Muscle of back (tissue), 11 donors: ENCODE results near the gene AZU1. TPM values are rescaled to one million over a fixed set of nuclear protein-coding genes. Genes with fewer than 3 reads are reported as not detected.
A peak's percentile ranks its signal among the peaks of the same experiment; 100 is the strongest.
"Not testable (repeated sequence)": the region's sequence is repeated elsewhere in the genome, so short reads cannot be mapped to it uniquely, and the experiment has no call there.

Experiments used
- DNase-seq, 3 donors: peaks; one replicate each; pipeline versions ENCODE4 v3.0.0 to v3.0.0-alpha.2; 2013
- polyA plus RNA-seq, 10 donors: library from polyadenylated mRNA; unstranded; fragments of 120-200 nt; gene quantifications; one replicate each; pipeline ENCODE4 v1.2.1, GENCODE V29; 2013; ENCODE audit not compliant: insufficient read length in 10 of 10

Gene AZU1
- polyA plus RNA-seq, 10 donors: 0.35 to 3.0 (median 1.2) TPM

DNA sequence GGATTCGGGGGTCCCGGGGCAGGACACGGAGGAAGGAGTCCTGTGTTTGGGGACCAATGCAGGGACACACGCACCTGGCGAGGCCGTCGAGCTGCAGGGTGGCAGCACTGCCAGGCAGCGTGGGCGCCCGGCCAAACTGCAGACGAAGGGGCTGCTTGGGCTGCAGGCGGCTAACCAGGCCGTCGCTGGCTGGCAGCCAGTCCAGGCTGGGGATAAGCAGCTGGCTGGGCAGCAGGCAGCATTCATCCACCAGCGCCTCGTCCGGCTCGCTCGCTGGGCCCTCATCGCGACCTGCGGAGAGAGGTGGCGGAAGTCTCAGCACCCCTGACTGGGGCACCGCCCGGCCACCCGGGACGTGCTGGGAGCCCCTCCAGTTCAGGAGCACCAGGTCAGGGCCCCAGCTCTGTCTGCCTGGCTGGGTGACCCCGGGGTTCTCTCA, 43.3 kb downstream of the AZU1 start:
- DNase-seq: peak; percentile 51 to 70 (median 62)

DNA sequence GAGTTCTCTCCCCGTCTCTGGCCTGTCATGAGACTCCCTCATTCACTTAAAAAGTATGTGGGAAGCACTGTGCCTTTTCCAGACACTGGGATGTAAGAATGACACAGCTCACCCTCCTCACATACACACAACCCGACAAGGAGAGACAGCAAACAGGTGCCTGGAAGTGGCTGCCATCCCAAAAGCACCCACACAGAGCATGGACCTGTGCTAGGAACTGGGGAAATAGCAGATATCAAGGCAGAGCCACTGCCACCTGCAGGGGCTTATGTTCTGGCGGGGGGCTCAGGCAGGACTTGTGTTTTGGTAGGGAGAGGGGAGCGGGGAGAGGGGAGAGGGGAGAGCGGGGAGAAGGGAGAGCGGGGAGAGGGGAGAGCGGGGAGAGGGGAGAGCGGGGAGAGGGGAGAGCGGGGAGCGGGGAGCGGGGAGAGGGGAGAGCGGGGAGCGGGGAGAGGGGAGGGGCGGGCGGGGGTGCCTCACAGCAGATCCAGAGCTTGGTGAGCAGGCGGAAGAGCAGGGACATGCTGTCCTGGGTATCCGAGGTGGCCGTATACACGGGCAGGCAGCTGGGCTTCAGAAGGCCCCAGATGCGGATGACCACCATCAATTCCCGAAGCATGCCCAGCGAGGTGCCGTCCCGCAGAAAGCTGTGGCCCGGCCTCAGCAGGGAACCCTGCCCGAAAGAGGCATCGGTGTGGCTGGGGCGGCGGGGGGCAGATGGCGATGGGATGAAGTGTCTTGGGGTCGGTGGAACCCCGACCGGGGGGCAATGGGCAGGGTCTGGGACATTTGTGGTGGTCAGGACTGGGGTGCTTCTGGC, 44.0 kb downstream of the AZU1 start:
- peak in 1 of 3 donors; percentile 56 for DNase-seq

DNA sequence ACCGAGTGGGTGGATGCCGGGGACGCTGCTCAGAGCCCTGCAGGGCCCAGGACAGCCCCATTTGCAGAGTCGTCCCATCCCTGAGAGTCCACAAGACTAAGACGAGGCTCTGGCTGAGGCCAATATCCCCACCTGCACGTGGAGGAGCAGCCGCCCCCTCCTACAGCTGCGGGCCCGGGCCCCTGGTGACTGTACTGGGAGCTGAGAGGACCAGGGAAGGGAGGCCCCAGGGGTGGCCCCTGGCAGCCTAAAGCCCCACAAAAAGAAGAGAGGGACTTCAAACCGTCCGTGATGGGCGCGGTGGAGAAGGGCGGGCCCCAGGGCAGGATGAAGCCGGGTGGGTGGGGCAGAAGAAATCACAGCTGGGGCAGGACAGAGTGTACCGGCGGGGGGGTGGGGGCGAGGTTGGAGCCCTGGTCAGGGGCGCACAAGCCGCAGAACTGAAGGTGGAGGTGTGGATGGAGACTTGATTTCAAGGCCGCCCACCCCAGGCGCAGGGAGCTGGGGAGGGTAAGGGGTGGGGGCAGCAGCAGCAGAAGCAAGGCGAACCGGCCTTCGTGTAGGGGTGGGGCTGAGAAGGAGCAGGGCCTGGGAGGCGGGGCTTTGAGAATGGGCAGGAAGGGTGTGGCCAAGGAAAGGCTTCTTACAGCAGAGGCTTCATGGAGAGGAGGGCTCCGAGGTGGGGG, 44.8 kb downstream of the AZU1 start:
- peak in 1 of 3 donors; percentile 69 for DNase-seq

DNA sequence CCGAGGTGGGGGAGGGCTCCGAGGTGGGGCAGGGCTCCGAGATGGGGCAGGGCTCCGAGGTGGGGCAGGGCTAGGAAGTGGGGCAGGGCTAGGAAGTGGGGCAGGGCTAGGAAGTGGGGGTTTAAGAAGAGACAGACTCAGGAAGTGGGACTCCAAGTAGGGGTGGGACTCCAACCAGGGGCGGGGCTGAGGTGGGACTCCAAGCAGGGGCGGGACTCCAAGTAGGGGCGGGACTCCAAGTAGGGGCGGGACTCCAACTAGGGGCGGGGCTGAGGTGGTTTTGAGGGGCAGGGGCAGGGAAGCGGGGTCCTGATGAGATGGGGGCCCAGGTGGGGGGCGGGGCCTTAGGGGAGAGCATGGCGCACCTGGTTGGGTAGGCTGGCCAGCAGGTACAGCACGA, 45.4 kb downstream of the AZU1 start:
- DNase-seq: no peak

DNA sequence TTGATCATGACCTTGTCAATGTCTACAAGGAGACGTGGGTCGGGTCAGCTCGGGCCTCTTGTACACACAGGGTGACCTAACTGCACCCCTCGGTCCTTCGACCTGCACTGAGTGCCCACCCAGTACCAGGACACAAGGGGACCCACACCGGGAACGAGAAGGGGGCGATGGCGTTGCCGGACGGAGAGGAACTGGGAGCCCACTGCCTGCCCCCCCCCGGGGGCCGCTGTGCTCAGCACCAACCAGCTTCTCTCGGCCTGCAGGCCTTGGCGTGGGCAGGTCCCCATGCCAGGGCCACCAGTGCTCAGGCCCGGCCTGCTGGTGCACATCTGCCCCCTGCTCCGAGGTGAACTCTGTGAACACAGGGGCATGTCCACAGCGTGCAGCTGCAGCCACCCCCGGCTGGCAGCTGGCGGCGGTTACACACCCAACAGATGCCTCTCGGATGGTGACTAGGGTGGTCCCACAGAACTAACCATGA, 46.0 kb downstream of the AZU1 start:
- peak in 1 of 3 donors; percentile 53 for DNase-seq

DNA sequence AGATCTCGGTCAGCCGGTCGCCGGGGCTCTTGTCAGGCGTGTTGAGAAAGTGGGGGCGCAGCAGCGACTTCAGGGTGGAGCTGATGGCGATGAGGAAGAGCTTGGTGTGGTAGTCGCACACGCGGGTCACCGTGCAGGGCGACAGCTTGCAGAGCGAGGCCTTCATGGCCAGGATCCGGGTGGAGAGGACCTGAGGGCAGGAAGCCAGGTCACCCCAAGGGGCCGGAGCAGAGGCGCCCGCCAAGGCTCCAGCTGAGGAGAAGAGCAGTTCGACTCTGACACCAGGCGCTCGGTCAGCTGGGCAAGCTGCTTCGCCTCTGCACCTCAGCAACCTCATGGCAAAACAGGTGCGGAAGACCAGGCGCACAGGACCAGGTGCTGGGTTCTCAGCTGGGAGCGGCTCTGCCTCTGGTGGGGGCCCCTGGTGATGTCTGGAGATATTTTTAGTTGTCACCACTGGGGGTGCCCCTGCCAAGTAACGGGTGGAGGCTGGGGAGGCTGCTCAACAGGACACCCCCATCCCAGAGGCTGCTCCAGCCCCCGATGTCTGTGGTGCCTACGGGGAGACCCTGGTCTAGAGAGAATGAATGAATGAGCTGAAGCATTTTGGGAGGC, 47.7 kb downstream of the AZU1 start:
- DNase-seq: no peak

DNA sequence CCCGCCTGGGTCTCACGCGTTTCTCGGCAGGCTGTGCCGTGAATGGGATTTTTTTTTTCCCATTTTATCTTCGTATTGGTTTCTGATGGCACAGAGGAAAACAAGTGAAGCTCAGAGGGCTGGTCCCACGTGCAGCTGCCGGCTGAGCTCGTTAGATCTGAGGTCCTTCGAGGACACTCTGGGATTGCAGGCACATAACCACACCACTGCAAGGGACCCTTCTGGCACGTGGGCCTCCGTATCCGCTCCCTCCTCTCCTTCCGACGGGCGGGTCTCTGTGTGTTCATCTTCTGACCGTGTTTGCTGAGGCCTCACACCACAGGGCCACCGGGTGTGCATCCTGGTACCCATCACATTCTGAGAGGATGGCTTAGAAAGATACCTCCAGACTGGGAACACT, 48.5 kb downstream of the AZU1 start:
- DNase-seq: no peak

DNA sequence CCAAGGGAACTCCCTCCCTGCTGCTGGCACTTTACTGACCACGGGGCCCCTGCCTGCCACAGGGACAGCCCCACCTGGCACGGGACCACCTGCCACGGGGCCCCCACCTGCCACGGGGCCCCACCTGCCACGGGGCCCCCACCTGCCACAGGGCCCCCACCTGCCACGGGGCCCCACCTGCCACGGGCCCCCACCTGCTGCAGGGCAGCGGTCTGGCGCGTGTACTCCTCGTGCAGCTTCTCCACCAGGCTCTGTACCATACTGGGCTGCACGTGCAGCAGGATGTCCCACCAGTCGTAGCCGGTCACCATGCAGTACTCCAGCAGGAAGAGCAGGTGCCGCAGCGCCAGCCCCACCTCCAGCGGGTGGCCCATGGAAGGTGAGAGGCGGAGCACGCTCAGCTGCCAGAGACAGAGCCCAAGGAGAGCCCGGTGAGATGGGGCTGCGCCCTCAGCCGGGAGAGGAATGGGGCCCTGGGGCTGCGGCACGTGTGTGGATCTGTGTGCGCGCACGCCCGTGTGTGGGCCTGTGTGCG, 49.2 kb downstream of the AZU1 start:
- DNase-seq: no peak

DNA sequence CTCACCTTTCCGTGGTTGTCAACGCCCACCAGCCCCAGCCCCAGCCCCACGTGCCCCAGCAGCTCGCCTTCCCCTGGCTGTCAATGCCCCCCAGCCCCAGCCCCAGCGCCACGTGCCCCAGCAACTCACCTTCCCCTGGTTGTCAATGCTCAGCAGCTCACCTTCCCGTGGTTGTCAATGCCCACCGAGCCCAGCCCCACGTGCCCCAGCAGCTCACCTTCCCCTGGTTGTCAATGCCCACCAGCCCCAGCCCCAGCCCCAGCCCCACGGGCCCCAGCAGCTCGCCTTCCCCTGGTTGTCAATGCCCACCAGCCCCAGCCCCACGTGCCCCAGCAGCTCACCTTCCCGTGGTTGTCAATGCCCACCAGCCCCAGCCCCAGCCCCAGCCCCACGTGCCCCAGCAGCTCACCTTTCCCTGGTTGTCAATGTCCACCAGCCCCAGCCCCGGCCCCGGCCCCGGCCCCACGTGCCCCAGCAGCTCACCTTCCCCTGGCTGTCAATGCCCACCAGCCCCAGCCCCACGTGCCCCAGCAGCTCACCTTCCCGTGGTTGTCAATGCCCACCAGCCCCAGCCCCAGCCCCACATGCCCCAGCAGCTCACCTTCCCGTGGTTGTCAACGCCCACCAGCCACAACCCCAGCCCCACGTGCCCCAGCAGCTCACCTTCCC, 50.5 kb downstream of the AZU1 start:
- DNase-seq: not testable (repeated sequence)

DNA sequence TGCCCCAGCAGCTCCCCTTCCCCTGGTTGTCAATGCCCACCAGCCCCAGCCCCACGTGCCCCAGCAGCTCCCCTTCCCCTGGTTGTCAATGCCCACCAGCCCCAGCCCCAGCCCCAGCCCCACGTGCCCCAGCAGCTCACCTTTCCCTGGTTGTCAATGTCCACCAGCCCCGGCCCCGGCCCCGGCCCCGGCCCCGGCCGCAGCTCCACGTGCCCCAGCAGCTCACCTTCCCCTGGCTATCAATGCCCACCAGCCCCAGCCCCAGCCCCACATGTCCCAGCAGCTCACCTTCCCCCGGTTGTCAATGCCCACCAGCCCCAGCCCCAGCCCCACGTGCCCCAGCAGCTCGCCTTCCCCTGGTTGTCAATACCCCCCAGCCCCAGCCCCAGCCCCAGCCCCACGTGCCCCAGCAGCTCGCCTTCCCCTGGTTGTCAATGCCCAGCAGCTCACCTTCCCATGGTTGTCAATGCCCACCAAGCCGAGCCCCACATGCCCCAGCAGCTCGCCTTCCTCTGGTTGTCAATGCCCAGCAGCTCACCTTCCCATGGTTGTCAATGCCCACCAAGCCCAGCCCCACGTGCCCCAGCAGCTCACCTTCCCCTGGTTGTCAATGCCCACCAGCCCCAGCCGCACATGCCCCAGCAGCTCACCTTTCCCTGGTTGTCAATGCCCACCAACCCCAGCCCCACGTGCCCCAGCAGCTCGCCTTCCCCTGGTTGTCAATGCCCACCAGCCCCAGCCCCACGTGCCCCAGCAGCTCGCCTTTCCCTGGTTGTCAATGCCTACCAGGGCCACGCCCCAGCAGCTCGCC, 51.3 kb downstream of the AZU1 start:
- DNase-seq: not testable (repeated sequence)

DNA sequence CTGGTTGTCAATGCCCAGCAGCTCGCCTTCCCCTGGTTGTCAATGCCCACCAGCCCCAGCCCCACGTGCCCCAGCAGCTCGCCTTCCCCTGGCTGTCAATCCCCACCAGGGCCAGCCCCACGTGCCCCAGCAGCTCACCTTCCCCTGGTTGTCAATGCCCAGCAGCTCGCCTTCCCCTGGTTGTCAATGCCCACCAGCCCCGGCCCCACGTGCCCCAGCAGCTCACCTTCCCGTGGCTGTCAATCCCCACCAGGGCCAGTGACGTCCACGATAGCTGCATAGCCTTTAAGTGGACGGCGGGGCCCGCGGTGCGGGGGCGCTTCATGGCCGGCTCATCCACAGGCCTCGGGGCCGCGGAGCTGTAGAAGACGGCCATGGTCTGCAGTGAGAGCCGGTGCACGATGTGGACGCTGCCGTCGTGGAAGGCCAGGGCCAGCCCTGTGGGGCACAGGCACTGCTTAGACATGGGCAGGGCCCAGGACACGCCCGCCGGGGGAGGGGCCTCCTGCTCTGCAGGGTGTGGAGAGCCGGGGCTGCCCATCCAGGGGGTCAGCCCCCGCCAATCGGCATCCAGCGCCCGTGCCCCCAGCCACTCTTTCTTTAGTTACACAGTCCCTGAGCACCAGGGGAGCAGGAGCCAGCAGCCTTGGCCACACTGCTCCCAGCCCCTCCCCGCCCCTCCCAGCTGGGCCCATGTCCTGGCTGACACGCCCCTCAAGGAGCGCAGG, 52.2 kb downstream of the AZU1 start:
- no peak for DNase-seq

Other genes starting within 250 kb of the AZU1 start
- gene HCN2, start 238.0 kb upstream of the AZU1 start, polyA plus RNA-seq: under 1 TPM; 0.13 to 0.51 (median 0.23) TPM
- 10 to 100 TPM; 27.3 to 38.4 (median 31.1) TPM for gene POLRMT, start 194.3 kb upstream of the AZU1 start, polyA plus RNA-seq
- under 1 TPM in 3 of 10 donors, not detected in 7; 0.10 to 0.30 (median 0.11) TPM for gene FGF22, start 188.0 kb upstream of the AZU1 start, polyA plus RNA-seq
- gene RNF126, start 164.6 kb upstream of the AZU1 start, polyA plus RNA-seq: 10 to 100 TPM; 18.3 to 27.8 (median 21.7) TPM
- gene FSTL3, start 151.4 kb upstream of the AZU1 start, polyA plus RNA-seq: 10 to 100 TPM; 10.7 to 19.2 (median 14.6) TPM
- gene PRSS57, start 132.4 kb upstream of the AZU1 start, polyA plus RNA-seq: under 1 TPM in 4 of 10 donors, not detected in 6; 0.19 to 0.35 (median 0.26) TPM
- gene PALM, start 118.9 kb upstream of the AZU1 start, polyA plus RNA-seq: 10 to 100 TPM; 18.5 to 53.6 (median 33.9) TPM
- gene MISP, start 76.7 kb upstream of the AZU1 start, polyA plus RNA-seq: under 1 TPM in 9 of 10 donors, not detected in 1; 0.05 to 0.84 (median 0.17) TPM
- 100 to 1,000 TPM; 127 to 230 (median 138) TPM for gene PTBP1, start 30.4 kb upstream of the AZU1 start, polyA plus RNA-seq
- 1 to 10 TPM in 1 of 10 donors, under 1 TPM in 9; 0.27 to 1.5 (median 0.68) TPM for gene PLPPR3, start 5.9 kb upstream of the AZU1 start, polyA plus RNA-seq
- gene PRTN3, start 13.2 kb downstream of the AZU1 start, polyA plus RNA-seq: 1 to 10 TPM in 9 of 10 donors, under 1 TPM in 1; 0.89 to 6.4 (median 2.2) TPM
- 1 to 10 TPM in 1 of 10 donors, under 1 TPM in 9; 0.22 to 2.3 (median 0.60) TPM for gene ELANE, start 24.5 kb downstream of the AZU1 start, polyA plus RNA-seq
- 1 to 10 TPM; 1.0 to 5.4 (median 1.9) TPM for gene CFD, start 31.8 kb downstream of the AZU1 start, polyA plus RNA-seq
- gene MED16, start 65.3 kb downstream of the AZU1 start, polyA plus RNA-seq: 10 to 100 TPM; 26.6 to 41.5 (median 33.6) TPM
- gene RNU6-9, start 65.6 kb downstream of the AZU1 start, polyA plus RNA-seq: not detected
- gene R3HDM4, start 85.4 kb downstream of the AZU1 start, polyA plus RNA-seq: 10 to 100 TPM; 20.5 to 47.8 (median 30.2) TPM
- not detected for gene KISS1R, start 89.5 kb downstream of the AZU1 start, polyA plus RNA-seq
- gene ARID3A, start 98.2 kb downstream of the AZU1 start, polyA plus RNA-seq: 10 to 100 TPM in 6 of 10 donors, 1 to 10 TPM in 4; 6.9 to 13.1 (median 10.4) TPM
- gene WDR18, start 156.5 kb downstream of the AZU1 start, polyA plus RNA-seq: 10 to 100 TPM; 17.6 to 43.3 (median 24.5) TPM
- gene GRIN3B, start 172.6 kb downstream of the AZU1 start, polyA plus RNA-seq: under 1 TPM in 9 of 10 donors, not detected in 1; 0.13 to 0.35 (median 0.17) TPM
- 10 to 100 TPM; 51.8 to 91.2 (median 73.3) TPM for gene TMEM259, start 193.3 kb downstream of the AZU1 start, polyA plus RNA-seq
- gene RNU6-2, start 193.7 kb downstream of the AZU1 start, polyA plus RNA-seq: not detected
- gene CNN2, start 198.8 kb downstream of the AZU1 start, polyA plus RNA-seq: 10 to 100 TPM; 40.4 to 84.7 (median 54.1) TPM
- 10 to 100 TPM in 9 of 10 donors, 1 to 10 TPM in 1; 4.8 to 29.3 (median 12.0) TPM for gene ABCA7, start 212.3 kb downstream of the AZU1 start, polyA plus RNA-seq
- 10 to 100 TPM in 5 of 10 donors, 1 to 10 TPM in 5; 6.3 to 20.7 (median 10.1) TPM for gene ARHGAP45, start 239.3 kb downstream of the AZU1 start, polyA plus RNA-seq